GM19023 (cell line): ENCODE data around the gene SLC6A6.
A peak's percentile ranks its signal among the peaks of the same experiment; 100 is the strongest.

Source experiments
- ATAC-seq: cut with Tn5 transposase; IDR thresholded peaks from one replicate; pipeline ENCODE4 v1.9.1; 2021; ENCODE audit warnings: mild to moderate bottlenecking, moderate library complexity; ENCODE audit not compliant: unreplicated experiment

Gene SLC6A6

DNA sequence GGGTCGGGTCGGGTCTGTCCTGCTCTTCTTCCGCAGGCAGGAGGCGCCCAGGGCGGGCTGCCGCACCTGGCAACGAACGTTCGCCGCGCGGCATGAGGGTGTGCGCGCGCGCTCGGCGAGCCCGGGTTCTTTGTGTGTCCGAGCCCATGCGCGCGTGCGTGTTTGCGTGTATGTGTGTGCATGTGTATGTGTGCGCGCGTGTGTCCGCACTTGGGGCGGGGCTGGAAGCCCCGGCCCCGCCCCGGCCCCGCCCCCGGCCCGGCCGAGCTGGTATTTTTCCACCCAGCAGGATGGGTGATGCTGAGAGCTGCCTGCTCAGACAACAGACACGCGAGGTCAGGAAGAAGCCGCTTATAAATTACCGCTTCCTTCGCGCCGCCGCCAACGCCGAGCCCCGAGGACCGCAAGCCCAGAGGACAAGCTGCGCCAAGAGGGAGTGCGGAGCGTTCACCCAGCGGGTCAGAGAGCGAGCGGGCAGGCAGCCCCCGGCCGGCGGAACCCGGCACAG, at the start of gene SLC6A6:
Gene SLC6A6, plus strand, starts transcription at position 303 of the 508 bp plus-strand sequence. CDS start 41,029 bp downstream, outside the sequence.
- ATAC-seq: peak; percentile 73

DNA sequence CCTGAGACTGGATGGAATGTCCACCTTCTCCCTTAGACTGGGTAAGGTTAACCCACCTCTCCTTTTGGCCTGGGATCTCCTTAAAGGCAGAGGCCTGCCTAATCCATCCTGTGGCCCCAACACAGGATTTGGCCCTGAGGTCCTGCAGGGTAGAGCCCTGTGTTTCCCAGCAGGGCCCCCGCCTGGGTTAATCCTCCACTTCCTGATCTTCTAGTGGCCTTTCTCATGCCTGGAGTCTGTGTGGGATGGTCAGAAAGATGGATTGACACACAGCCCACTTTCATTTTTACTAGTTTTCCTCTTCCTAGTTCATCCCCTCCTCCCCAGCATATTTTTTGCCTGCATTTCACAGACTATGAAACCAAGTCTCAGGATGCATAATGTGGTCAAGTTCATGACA, 48.9 kb upstream of the SLC6A6 start:
- no peak for ATAC-seq

GRCh38 chr3:14357463-14357862, 44.9 kb upstream of the SLC6A6 start:
- no peak for ATAC-seq

DNA sequence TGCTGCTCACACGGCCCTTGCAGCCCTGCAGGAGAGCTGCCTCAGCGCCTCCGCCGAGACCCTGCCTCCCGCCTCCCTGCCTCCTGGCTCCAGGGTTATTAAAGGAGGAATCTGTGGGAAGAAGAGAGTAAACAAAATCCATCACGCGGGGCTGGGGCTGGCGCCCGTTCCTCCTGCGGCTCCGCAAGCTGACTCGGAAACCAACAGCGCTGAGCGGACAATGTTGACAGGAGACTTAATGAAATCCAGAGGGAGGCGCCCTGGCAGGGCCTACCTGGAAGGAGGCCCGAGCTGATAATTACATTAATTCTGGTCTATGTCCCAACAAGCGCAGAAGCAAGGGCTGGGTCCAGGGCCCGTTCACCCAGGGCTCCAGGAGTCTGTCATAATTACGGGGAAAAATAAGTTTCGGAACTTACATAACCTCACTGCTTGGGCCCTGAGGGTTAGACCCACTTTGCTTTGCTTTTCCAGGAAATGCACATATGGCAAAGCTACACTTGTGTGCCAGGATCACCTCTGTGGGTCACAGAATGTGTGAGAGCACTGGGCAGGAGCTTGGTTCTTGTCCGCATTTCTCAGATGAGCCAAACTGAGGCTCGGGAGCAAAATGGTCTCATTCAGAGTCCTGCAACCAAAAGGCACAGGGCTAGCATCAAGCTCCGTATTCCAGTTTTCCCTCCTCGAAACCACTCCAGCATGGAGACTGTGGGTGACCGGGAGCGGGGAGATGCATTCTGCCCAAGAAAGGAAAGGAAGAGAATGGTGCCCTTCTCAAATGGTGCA, 43.8 kb upstream of the SLC6A6 start:
- ATAC-seq: no peak

DNA sequence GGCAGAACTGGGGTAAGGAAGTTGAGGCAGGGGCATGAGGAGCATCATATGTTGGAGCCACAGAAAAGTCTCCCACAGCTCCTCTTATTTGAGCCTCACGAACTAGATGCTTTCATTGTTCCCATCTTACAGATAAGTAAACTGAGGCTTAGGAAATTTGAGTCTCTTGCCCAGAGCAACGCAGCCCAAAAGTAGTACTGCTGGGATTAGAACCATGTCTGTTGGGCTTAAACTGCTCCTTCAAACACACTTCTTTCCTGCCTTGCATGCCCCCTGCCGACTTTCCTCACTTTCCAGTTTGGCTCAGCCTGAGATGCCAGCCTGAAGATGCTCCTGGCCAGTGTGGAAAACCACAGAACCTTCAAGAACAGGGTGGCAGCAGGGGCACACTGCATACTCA, 43.1 kb upstream of the SLC6A6 start:
- ATAC-seq: no peak

GRCh38 chr3:14360123-14360881, 42.1 kb upstream of the SLC6A6 start:
- no peak for ATAC-seq

- ATAC-seq: no peak
Measured at GRCh38 chr3:14361068-14361677, 41.2 kb upstream of the SLC6A6 start.

DNA sequence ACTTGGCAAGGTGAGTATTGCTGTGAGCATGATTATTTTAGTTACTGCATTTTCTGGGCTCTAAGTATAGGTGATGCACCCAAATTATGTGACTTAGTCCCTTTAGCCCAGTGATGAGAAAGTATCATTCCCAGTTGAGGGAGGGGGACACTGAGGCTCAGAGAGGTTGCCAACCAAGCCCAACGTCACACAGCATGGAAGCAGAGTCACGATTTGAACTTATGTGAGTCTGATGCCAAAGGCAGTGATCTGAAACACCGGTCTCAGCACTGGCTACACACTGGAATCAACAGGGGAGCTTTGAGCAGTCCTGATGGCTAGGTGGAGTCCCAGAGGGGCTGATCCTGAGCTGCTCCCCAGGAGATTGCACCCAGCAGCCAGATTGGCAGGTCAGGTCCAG, 39.5 kb upstream of the SLC6A6 start:
- ATAC-seq: no peak

GRCh38 chr3:14363379-14363778, 39.0 kb upstream of the SLC6A6 start:
- no peak for ATAC-seq

GRCh38 chr3:14363991-14364390, 38.4 kb upstream of the SLC6A6 start:
- ATAC-seq: no peak

DNA sequence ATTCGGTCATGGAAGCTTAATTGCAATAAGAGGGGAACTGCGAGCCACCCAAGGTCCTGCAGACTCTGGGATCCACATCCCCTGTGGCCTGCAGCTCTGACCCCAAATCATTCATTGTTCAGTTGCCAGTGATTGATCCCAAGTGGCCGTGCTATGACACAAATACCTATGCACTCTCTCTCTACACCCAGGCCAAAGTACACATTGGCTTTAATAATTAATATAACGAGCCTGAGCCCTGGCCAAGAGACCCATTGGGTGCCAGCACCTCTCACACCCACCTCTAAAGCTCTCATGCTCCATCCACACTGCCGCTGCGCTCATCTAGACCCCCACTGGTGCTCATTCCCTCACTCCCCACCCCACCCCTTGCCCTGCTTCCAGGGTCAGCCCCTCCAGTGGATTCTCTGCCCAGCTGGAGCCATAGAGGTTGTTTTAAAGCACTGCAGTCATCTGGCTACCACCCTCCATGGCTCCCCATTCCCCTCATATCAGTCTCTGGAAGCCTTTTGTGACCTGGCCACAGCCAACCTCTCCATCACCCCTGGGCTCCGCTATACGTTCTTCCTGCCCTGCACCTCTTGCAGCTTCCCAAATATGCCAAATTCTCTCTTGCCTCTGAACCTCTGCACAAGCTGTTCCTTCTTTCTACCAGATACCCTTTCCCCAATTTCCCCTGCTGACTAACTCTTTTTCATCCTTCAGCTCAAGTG, 37.7 kb upstream of the SLC6A6 start:
- ATAC-seq: no peak

DNA sequence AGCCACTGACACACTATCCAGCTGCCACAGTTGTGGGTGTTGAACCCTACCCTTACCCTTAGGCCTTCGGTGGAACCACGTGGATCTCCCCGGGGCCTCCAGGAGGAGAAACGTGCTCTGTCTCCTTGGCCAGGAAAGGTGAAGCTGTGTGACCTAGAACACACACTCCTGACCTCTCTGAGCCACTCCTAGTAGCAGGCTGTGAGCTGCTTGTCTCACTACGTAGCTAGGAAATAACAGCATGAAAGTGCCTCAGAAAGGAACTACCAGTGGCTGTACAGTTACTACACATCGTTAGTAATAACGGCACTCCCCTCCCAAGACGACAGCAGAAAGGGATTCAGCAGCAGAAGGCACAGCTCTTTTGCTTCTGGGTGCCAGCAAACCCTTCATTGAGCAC, 36.2 kb upstream of the SLC6A6 start:
- no peak for ATAC-seq

GRCh38 chr3:14366915-14367823, 35.2 kb upstream of the SLC6A6 start:
- no peak for ATAC-seq

DNA sequence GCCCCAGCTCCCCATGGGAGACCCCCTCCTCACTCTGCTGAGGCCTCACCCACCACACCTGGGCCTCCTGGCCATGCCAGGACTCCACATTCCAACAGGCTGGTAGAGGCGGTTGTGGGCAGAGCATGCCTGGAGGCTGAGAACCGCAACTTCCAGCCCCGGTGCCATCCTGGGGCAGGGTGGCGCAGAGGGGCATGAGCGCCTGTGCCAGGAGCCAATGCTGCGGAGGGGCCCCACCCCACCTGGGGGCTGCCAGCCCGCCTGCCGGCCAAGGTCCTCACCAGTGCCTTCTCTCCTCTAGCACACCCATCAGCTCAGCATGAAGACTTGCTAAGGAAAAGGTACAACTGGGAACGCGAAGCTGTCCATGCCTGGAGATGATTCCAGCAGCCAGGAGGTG, 34.3 kb upstream of the SLC6A6 start:
- no peak for ATAC-seq

GRCh38 chr3:14368885-14369284, 33.5 kb upstream of the SLC6A6 start:
- ATAC-seq: no peak

GRCh38 chr3:14369675-14370669, 32.4 kb upstream of the SLC6A6 start:
- no peak for ATAC-seq

GRCh38 chr3:14370720-14371572, 31.5 kb upstream of the SLC6A6 start:
- no peak for ATAC-seq
